NK-92 treated with Interleukin-12 subunit alpha and Interleukin-12 subunit beta, amount 100 ng/mL, for 24 hours (cell line): Measurements from ENCODE around the gene ANKRD11.
"Not testable (repeated sequence)": the region's sequence is repeated elsewhere in the genome, so short reads cannot be mapped to it uniquely, and the experiment has no call there.

Experiments
- DNase-seq: peaks from one replicate; lab custom pipeline; 2025; lab: John Stamatoyannopoulos, UW

Gene ANKRD11

GRCh38 chr16:89450537-89450936 is 39.8 kb downstream of the ANKRD11 start:
- no peak for DNase-seq

- no peak for DNase-seq
Measured at GRCh38 chr16:89449726-89450335, 40.5 kb downstream of the ANKRD11 start.

- no peak for DNase-seq
Measured at GRCh38 chr16:89448656-89449055, 41.7 kb downstream of the ANKRD11 start.

- no peak for DNase-seq
Measured at GRCh38 chr16:89446975-89447293, 43.4 kb downstream of the ANKRD11 start.

- no peak for DNase-seq
Measured at GRCh38 chr16:89446136-89446974, 44.0 kb downstream of the ANKRD11 start.

- DNase-seq, result no peak
Measured at GRCh38 chr16:89445166-89445565, 45.2 kb downstream of the ANKRD11 start.

GRCh38 chr16:89444728-89445127 is 45.6 kb downstream of the ANKRD11 start:
- DNase-seq, result no peak

GRCh38 chr16:89444151-89444723 is 46.1 kb downstream of the ANKRD11 start:
- no peak for DNase-seq

- DNase-seq, result no peak
Measured at GRCh38 chr16:89443727-89444084, 46.7 kb downstream of the ANKRD11 start.

- DNase-seq, result no peak
Measured at GRCh38 chr16:89442990-89443726, 47.2 kb downstream of the ANKRD11 start.

GRCh38 chr16:89442588-89442987 is 47.8 kb downstream of the ANKRD11 start:
- no peak for DNase-seq

GRCh38 chr16:89439659-89440058 is 50.7 kb downstream of the ANKRD11 start:
- no peak for DNase-seq

GRCh38 chr16:89437991-89438390 is 52.4 kb downstream of the ANKRD11 start:
- DNase-seq, result no peak

GRCh38 chr16:89437251-89437987 is 52.9 kb downstream of the ANKRD11 start:
- no peak for DNase-seq

- DNase-seq, result no peak
Measured at GRCh38 chr16:89436366-89436765, 54.0 kb downstream of the ANKRD11 start.

- not testable (repeated sequence) for DNase-seq
Measured at GRCh38 chr16:89435059-89435458, 55.3 kb downstream of the ANKRD11 start.

GRCh38 chr16:89434490-89434889 is 55.9 kb downstream of the ANKRD11 start:
- no peak for DNase-seq

- not testable (repeated sequence) for DNase-seq
Measured at GRCh38 chr16:89433363-89433984, 56.9 kb downstream of the ANKRD11 start.

GRCh38 chr16:89431630-89432029 is 58.7 kb downstream of the ANKRD11 start:
- no peak for DNase-seq

- DNase-seq, result no peak
Measured at GRCh38 chr16:89431158-89431584, 59.2 kb downstream of the ANKRD11 start.

GRCh38 chr16:89430436-89431157 is 59.8 kb downstream of the ANKRD11 start:
- no peak for DNase-seq
